Measurements from ENCODE around the gene TMEM59L.

The TMEM59L gene

GRCh38 chr19:18605196-18605545, 7.5 kb upstream of the TMEM59L start:
- H3K36me3 ChIP-seq (ENCODE audit: control insufficient read depth, insufficient read depth, low read length), result no peaks in the 10 kb centered on the region
- peaks cover 45% of the 10 kb centered on the region for H3K4me1 ChIP-seq (ENCODE audit: control insufficient read depth, insufficient read depth, low read length)
- H3K4me3 ChIP-seq (ENCODE audit: low read depth, low read length), result peak overlapping the region; percentile 37
- H3K27me3 ChIP-seq (ENCODE audit: control insufficient read depth, insufficient read depth, low read length), result peaks cover 90% of the 10 kb centered on the region
- peak overlapping the region; percentile 43 for H3K9ac ChIP-seq (ENCODE audit: low read length)
- H3K9me3 ChIP-seq (ENCODE audit: control insufficient read depth, insufficient read depth, low read depth, low read length), result no peaks in the 10 kb centered on the region
- no peak overlapping the region for H3K27ac ChIP-seq (ENCODE audit: low read depth, low read length)

- H3K9me3 ChIP-seq (ENCODE audit: control insufficient read depth, insufficient read depth, low read depth, low read length), result no peaks in the 10 kb centered on the region
- H3K9ac ChIP-seq (ENCODE audit: low read length), result peak overlapping the region; percentile 43
- no peaks in the 10 kb centered on the region for H3K36me3 ChIP-seq (ENCODE audit: control insufficient read depth, insufficient read depth, low read length)
- peaks cover 48% of the 10 kb centered on the region for H3K4me1 ChIP-seq (ENCODE audit: control insufficient read depth, insufficient read depth, low read length)
- peaks cover 95% of the 10 kb centered on the region for H3K27me3 ChIP-seq (ENCODE audit: control insufficient read depth, insufficient read depth, low read length)
- no peak overlapping the region for H3K27ac ChIP-seq (ENCODE audit: low read depth, low read length)
- H3K4me3 ChIP-seq (ENCODE audit: low read depth, low read length), result peak overlapping the region; percentile 37
Observed at GRCh38 chr19:18605546-18606280, 7.0 kb upstream of the TMEM59L start.

- H3K27ac ChIP-seq (ENCODE audit: low read depth, low read length), result no peak within 1 kb of the TSS
- H3K9me3 ChIP-seq (ENCODE audit: control insufficient read depth, insufficient read depth, low read depth, low read length), result no peaks in the 10 kb centered on the region
- peak within 1 kb of the TSS; percentile 43 for H3K9ac ChIP-seq (ENCODE audit: low read length)
- peaks cover 54% of the 10 kb centered on the region for H3K4me1 ChIP-seq (ENCODE audit: control insufficient read depth, insufficient read depth, low read length)
- H3K36me3 ChIP-seq (ENCODE audit: control insufficient read depth, insufficient read depth, low read length), result no peaks in the 10 kb centered on the region
- H3K27me3 ChIP-seq (ENCODE audit: control insufficient read depth, insufficient read depth, low read length), result peaks cover 95% of the 10 kb centered on the region
- H3K4me3 ChIP-seq (ENCODE audit: low read depth, low read length), result peak within 1 kb of the TSS; percentile 52
Observed at GRCh38 chr19:18606281-18607225, 6.1 kb upstream of the TMEM59L start, which contains the start of gene CRLF1. CRLF1 (minus strand) TSS chr19:18606799; CDS start chr19:18606656, 143 bp downstream.

- peaks cover 61% of the 10 kb centered on the region for H3K4me1 ChIP-seq (ENCODE audit: control insufficient read depth, insufficient read depth, low read length)
- no peak overlapping the region for H3K9ac ChIP-seq (ENCODE audit: low read length)
- peak overlapping the region; percentile 52 for H3K4me3 ChIP-seq (ENCODE audit: low read depth, low read length)
- no peaks in the 10 kb centered on the region for H3K9me3 ChIP-seq (ENCODE audit: control insufficient read depth, insufficient read depth, low read depth, low read length)
- H3K27ac ChIP-seq (ENCODE audit: low read depth, low read length), result no peak overlapping the region
- H3K27me3 ChIP-seq (ENCODE audit: control insufficient read depth, insufficient read depth, low read length), result peaks cover 95% of the 10 kb centered on the region
- no peaks in the 10 kb centered on the region for H3K36me3 ChIP-seq (ENCODE audit: control insufficient read depth, insufficient read depth, low read length)
Observed at GRCh38 chr19:18607226-18608101, 5.2 kb upstream of the TMEM59L start.

- Histone ChIP-seq H3K9ac (ENCODE audit: low read length) (no peak overlapping the region), H3K27me3 (ENCODE audit: control insufficient read depth, insufficient read depth, low read length) (peaks cover 95% of the 10 kb centered on the region), H3K27ac (ENCODE audit: low read depth, low read length) (no peak overlapping the region), H3K9me3 (ENCODE audit: control insufficient read depth, insufficient read depth, low read depth, low read length) (no peaks in the 10 kb centered on the region), H3K4me3 (ENCODE audit: low read depth, low read length) (peak overlapping the region; percentile 52), H3K4me1 (ENCODE audit: control insufficient read depth, insufficient read depth, low read length) (peaks cover 62% of the 10 kb centered on the region), H3K36me3 (ENCODE audit: control insufficient read depth, insufficient read depth, low read length) (no peaks in the 10 kb centered on the region)
Observed at GRCh38 chr19:18608102-18608804, 4.4 kb upstream of the TMEM59L start.

GRCh38 chr19:18608805-18609716, 3.6 kb upstream of the TMEM59L start:
- Histone ChIP-seq H3K9me3 (ENCODE audit: control insufficient read depth, insufficient read depth, low read depth, low read length) (no peaks in the 10 kb centered on the region), H3K36me3 (ENCODE audit: control insufficient read depth, insufficient read depth, low read length) (no peaks in the 10 kb centered on the region), H3K4me1 (ENCODE audit: control insufficient read depth, insufficient read depth, low read length) (peaks cover 67% of the 10 kb centered on the region), H3K27ac (ENCODE audit: low read depth, low read length) (no peak overlapping the region), H3K9ac (ENCODE audit: low read length) (no peak overlapping the region), H3K4me3 (ENCODE audit: low read depth, low read length) (no peak overlapping the region), H3K27me3 (ENCODE audit: control insufficient read depth, insufficient read depth, low read length) (peaks cover 95% of the 10 kb centered on the region)

GRCh38 chr19:18609717-18610051, 3.0 kb upstream of the TMEM59L start:
- no peaks in the 10 kb centered on the region for H3K36me3 ChIP-seq (ENCODE audit: control insufficient read depth, insufficient read depth, low read length)
- H3K27me3 ChIP-seq (ENCODE audit: control insufficient read depth, insufficient read depth, low read length), result peaks cover 95% of the 10 kb centered on the region
- H3K4me3 ChIP-seq (ENCODE audit: low read depth, low read length), result no peak overlapping the region
- peaks cover 64% of the 10 kb centered on the region for H3K4me1 ChIP-seq (ENCODE audit: control insufficient read depth, insufficient read depth, low read length)
- no peaks in the 10 kb centered on the region for H3K9me3 ChIP-seq (ENCODE audit: control insufficient read depth, insufficient read depth, low read depth, low read length)
- no peak overlapping the region for H3K27ac ChIP-seq (ENCODE audit: low read depth, low read length)
- no peak overlapping the region for H3K9ac ChIP-seq (ENCODE audit: low read length)

GRCh38 chr19:18610245-18610555, 2.5 kb upstream of the TMEM59L start:
- H3K36me3 ChIP-seq (ENCODE audit: control insufficient read depth, insufficient read depth, low read length), result no peaks in the 10 kb centered on the region
- H3K27me3 ChIP-seq (ENCODE audit: control insufficient read depth, insufficient read depth, low read length), result peaks cover 95% of the 10 kb centered on the region
- peaks cover 58% of the 10 kb centered on the region for H3K4me1 ChIP-seq (ENCODE audit: control insufficient read depth, insufficient read depth, low read length)
- peak overlapping the region; percentile 61 for H3K4me3 ChIP-seq (ENCODE audit: low read depth, low read length)
- no peaks in the 10 kb centered on the region for H3K9me3 ChIP-seq (ENCODE audit: control insufficient read depth, insufficient read depth, low read depth, low read length)
- no peak overlapping the region for H3K27ac ChIP-seq (ENCODE audit: low read depth, low read length)
- peak overlapping the region; percentile 31 for H3K9ac ChIP-seq (ENCODE audit: low read length)

GRCh38 chr19:18610556-18611326, 1.9 kb upstream of the TMEM59L start:
- H3K36me3 ChIP-seq (ENCODE audit: control insufficient read depth, insufficient read depth, low read length), result no peaks in the 10 kb centered on the region
- peaks cover 53% of the 10 kb centered on the region for H3K4me1 ChIP-seq (ENCODE audit: control insufficient read depth, insufficient read depth, low read length)
- H3K4me3 ChIP-seq (ENCODE audit: low read depth, low read length), result peak overlapping the region; percentile 61
- no peak overlapping the region for H3K27ac ChIP-seq (ENCODE audit: low read depth, low read length)
- no peaks in the 10 kb centered on the region for H3K9me3 ChIP-seq (ENCODE audit: control insufficient read depth, insufficient read depth, low read depth, low read length)
- H3K9ac ChIP-seq (ENCODE audit: low read length), result peak overlapping the region; percentile 31
- peaks cover 95% of the 10 kb centered on the region for H3K27me3 ChIP-seq (ENCODE audit: control insufficient read depth, insufficient read depth, low read length)
